ENCODE results near the gene EFNA4.

EFNA4 gene

DNA sequence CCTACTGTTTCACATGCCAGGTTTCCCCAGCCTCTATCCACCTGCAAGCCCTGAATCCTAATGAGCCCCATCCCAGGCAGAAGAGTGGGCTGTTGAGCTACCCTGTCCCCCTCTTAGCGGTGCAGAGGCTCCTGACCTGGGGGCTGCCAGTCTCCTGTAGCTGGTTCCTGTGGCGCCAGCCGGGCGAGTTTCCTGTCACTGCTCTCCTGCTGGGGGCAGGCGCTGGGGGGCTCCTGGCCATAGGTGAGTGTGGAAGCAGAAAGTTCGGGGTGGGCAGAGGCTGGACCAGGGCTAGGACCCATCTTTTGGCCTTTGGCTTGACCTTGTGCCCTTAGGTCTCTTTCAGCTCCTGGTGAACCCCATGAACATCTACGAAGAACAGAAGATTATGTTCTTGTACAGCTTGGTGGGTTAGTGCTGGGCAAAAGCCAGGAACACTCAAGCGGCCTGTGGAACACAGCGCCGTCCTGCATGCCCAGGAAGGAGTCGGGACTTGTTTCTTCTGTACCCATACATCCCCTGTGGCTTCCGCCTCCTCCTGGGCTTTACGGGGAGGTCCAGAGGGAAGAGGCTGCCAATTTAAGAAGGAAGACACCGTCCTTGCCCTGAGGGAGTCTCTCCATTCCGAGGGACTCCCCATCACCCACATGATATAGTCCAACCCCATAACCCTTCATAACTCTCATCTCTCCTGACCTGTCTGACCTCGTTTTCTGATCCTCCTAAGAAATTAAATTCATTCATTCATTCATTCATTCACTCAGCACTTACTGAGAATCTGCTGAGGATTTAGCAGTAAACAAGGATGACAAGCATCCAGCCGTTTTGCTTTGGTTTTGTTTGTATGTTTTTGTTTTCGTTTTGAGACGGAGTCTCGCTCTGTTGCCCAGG is 29.0 kb upstream of the EFNA4 start:
- no peak for DNase-seq

DNA sequence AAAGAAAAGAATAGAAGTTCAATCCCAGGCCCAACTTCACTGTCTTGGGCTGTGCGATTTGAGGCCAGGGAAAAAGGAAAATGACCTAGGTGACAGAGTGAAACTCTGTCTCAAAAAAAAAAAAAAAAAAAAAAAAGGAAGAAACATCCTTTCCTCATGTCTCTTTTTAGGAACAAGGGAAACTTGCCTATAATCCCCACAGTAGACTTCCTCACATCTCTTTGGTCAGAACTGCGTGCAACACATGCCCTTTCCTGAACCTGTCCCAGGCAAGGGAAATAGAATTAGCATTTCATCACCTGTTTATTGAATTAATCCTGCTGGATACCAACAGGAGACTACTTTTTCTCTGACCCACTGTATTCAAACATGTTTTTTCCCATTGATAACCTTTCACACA is 27.6 kb upstream of the EFNA4 start:
- DNase-seq: no peak

DNA sequence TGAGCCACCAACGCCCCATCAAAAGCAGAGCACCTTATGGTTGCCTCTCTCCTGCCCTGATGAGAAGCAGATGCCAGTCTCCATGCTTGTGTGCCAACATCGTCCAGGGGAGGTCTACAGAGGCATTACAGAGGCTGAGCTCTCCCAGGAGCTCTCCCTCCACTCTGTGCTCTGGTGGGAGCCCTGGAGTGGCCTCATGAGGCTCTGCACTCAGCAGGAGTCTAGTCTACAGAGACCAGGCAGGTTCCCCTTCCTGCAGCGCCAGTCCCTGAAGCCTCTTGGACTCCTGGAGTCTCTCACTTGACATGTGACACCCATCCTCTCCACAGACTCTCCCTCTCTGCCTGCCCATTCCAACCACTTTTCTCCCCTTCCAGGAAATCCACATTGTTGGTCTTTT is 26.5 kb upstream of the EFNA4 start:
- DNase-seq: no peak

DNA sequence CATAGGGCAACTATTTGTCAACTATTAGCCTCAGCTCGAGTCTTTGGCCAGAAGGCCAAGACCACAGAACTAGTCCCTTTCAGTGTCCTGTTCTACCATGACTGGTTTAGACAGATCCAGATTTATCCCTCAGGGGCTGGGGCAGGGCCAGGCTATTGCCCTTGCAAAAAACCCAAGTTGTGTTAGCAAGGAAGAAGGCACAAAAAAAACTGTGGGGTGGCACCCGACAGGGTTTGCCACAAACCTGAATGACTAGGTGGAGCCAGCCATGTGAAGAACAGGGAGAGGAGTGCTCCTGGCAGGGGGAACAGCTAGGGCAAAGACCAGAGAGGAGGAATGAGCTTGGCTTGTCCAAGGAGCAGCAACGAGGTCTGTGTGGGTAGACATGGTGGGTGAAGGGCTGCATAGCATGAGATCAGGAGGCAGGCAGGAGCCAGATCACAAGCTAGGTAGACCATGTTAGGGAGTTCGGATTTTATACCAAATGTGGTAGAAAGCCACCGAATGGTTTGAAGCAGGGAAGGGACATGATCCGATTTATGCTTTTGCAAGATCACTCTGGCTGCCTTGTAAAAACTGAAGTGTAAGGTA is 25.6 kb upstream of the EFNA4 start:
- no peak for DNase-seq

DNA sequence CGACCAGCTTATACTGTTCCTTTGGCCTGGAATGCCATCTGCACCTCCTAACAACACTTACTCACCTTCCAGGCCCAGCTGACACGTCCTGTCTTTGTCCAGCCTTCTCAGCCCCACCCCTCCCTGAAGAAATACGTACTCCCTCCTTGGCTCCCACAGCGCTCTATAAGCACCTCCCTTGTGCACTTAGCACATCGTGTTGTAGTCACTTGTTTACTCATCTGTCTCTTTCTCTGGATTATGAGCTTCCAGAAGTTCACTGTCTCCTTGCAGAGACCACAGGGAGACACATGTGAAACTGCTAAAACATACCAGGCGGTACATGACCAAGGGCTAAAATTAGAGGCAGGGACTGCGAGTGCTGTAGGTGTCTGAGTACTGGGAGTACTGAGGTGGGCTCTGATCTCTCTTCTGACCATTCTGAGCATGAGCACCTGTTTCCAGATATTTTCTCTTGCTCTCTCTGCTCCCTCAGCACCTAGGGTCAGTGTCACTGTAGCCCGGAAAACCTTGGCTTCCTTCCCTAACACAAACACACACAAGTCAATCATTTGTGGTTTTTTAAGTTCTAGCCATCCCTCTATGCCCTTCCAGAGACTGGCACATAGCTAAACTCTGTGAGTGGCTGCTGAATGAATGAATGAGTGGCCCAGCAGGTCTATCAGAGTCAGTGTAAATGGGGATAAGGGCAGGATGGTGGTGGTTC is 24.8 kb upstream of the EFNA4 start:
- no peak for DNase-seq

DNA sequence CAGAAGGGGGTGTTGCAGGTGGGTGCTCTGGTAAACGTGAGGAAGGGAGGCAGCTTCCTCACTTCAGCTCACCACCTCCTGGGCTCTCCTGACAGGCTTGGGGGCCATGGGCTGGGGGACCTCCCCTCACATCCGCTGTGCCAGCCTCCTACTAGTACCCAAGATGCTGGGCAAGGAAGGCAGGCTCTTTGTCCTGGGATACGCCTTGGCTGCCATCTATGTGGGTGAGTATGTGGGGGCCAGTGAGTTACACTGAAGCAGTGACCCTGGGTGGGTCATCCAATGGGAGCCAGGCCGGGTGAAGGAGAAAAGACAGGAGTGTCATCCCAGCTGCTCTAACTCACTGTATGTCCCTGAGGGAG is 24.3 kb upstream of the EFNA4 start:
- no peak for DNase-seq

DNA sequence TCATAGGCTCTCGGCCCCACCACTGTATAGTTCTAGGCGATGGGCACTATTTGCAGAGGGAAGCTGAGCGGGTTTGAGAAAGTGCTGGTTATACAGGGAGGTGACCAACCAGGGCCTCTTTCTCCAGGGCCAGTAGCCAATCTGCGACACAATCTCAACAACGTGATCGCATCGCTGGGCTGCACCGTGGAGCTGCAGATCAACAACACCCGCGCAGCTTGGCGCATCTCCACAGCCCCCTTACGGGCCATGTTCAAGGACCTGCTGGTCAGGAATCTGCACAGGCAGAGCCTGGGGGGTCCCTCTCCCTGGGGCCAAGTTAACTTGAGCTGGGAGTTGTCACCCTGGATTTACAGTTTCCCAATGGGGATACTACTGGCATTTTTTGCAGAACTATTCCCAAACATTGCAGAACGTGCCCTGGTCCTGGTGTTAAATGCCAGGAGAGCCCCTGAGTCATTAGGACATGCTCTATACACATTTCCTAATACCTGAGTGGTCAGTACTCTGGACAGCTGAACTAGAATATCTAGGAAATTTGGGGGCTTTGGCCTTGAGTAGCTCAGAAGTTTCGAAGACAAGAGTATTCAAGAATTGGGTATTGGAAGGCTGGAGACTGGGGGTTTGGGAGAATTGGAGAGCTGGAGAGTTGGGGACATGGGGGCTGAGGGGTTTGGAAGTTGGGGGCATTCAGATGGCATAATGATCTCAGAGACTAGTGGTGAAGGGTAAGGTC is 23.0 kb upstream of the EFNA4 start:
- DNase-seq: no peak

DNA sequence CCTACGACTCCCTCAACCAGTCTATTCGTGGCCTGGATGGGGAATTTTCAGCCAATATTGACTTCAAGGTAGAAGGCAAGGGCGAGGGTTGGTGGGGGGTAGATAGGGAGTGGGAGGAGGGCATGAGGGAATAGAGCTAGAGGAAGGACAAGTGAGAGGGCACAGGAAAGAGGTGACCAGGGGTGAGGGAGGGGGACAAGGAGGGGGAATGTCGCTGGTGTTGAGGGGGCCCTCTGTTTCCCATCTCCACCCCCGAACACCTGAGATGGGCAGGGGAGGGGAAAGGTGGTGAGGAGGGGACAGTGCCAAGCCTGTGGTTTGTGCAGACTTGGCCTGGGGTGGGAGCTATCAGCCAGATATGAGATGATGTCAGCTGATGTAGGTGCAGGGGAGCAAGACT is 20.8 kb upstream of the EFNA4 start:
- DNase-seq: no peak

DNA sequence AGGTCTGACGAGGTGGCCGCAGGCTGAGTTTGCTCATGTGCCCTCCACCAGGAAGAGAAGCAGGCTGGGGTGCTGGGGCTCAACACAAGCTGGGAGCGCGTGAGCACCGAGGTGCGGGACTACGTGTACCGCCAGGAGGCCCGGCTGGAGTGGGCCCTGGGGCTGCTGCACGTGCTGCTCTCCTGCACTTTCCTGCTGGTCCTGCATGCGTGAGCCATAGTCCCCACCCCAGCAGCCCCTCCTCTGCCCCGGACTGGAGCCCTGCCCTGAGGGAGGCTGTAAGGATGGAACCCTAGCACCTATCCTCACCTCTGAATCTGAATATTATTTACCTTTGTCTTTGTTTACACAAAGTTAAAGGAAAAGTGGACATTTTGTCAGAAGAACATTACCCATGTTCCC is 20.2 kb upstream of the EFNA4 start:
- no peak for DNase-seq

DNA sequence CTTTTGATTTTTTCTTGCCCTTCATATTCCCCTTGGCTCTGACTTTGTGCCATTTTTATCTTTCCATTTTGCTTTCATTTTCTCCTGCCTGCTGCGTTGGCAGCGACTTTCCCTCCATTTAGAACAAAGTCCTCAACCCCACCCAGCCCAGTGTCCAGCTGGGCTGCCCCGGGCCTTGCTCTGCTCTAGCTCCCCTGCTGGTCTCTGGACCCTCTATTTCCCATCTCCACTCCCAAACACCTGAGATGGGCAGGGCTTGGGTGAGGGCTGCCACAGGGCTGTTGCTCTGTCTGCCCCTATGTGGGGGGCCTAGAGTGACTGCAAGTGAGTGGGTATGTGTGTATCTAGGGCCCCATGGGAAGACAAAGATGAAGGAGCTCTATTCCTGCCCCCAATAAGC is 19.7 kb upstream of the EFNA4 start:
- DNase-seq: no peak

DNA sequence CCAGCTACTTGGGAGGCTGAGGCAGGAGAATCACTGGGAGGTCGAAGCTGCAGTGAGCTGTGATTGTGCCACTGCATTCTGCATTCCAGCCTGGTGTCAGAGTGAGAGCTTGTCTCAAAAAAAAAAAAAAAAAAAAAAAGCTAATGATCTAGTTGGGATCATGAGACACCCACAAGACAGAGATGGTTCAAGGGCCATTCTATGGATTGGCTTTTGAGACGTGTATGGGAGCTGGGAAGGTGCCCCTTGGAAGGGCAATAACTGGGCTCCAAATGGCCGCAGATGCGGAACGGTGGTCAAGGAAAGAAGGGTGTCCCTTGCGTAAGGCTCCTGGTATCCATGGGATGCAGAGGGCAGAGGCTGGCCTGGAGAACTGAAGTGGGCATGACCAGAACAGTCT is 19.2 kb upstream of the EFNA4 start:
- no peak for DNase-seq

DNA sequence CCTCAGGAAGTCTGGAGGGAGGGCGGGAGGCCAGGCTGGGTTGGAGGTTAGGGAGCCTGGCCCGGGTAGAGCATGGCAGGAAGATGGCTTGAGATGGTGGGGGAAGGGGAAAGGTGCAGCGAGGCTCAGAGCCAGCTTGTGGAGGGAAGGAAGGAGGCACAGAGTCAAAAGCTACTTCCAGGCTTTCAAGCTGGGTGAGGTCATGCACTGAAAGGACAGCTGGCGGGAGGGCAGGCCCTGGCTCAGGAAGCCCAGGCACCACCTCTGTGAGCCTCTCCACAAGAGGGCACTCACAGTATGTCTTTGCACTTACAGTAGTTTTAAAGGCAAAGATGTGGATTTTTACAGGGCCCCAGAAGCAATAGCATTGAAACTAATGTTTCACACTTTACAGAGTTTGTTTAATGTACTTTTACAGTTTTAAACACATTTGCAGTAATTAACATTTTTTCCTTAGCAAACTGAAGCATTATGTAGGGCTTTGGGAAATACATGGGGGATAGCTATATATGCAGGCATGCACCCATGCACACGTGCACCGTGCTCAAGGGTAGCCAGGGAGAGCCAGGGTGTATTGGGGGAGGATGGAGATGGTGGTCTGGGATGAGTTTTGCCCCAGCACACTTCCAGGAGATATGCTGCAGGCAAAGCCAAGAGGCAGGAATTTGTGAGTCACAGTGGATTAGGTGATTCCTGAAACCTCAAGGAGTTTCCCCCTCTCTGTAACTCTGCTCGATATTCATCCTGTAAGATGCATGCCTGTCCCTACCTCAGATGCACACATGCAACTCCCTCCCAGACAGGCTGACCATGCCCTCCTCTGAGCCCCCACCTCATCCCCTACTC is 18.5 kb upstream of the EFNA4 start:
- DNase-seq: peak; percentile 82

DNA sequence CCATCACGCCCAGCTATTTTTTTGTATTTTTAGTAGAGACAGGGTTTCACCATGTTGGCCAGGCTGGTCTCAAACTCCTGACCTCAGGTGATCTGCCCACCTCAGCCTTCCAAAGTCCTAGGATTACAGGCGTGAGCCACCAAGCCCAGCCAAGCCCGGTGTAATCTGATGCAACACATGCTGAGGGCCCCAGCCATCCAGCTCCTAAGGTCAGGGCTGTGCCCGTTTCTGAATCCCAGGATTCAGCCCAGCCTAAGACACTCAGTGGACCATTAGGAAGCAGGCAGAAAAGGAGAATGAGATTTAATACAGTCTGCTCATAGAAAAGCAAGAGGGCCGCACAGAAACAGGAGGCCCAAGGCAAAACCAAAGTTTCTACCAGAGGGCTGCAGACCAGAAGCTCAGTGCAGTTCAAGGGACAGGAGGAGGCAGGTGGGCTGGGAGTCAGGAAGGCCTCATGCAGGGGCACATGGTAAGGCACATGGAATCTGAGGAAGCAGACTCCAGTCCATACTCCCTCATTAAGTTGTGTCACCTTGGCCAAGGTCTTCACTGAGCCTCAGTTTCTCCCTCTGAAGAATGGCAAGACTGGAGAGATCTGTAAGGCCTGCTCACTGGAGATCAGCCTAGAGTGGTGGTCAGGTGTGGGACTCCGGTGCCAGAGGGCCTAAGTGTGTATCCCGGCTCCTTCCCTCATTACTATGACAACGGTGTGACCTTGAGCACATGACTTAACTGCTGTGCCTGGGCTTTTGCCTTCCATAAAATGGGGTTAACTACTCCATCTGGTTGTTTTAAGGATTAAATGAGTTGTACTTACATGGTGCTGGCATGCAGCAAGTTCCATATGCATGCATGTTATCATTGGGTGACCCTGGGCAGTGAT is 14.8 kb upstream of the EFNA4 start:
- no peak for DNase-seq

DNA sequence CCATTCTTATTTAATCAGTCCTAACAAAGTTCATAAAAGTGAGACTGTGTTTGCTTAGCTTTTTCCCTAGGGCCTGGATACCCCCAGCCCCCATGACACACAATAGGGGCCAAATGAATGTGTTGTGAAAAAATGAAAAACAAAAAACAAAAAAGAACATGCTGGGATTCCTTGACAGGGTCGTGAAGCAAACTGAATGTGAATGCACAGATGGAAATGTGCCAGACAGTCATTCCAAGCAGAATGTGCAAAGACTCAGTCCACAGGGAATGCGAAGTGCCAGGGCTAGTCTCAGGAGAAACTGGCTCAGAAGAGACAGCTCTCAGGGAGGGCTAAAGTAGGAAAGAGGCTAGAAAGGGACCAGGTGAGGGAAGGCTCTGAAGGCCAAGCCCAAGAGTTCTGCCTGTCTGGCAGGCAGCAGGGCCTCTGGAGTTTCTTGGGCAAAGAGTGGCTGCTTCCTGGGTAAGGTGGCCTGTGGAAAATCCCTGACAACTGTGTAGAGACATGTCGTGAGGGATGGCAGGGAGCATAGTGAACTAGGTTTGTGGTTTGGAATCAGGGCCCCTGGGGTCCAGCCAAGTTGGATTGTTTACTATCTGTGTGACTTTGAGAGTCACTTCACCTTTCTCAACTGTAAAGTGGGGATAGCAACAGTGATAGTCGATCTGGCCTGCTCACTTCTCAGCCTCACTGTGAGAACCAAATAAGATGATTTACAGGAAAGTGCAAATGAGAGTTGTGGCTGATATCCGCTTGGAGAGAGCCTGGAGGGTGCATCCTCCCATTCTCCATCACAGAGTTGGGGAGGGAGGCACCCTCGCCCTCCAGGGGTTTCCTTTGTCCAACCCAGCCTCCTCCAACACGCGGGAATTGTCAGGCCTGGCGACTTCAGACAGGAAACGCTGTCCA is 13.6 kb upstream of the EFNA4 start:
- no peak for DNase-seq

DNA sequence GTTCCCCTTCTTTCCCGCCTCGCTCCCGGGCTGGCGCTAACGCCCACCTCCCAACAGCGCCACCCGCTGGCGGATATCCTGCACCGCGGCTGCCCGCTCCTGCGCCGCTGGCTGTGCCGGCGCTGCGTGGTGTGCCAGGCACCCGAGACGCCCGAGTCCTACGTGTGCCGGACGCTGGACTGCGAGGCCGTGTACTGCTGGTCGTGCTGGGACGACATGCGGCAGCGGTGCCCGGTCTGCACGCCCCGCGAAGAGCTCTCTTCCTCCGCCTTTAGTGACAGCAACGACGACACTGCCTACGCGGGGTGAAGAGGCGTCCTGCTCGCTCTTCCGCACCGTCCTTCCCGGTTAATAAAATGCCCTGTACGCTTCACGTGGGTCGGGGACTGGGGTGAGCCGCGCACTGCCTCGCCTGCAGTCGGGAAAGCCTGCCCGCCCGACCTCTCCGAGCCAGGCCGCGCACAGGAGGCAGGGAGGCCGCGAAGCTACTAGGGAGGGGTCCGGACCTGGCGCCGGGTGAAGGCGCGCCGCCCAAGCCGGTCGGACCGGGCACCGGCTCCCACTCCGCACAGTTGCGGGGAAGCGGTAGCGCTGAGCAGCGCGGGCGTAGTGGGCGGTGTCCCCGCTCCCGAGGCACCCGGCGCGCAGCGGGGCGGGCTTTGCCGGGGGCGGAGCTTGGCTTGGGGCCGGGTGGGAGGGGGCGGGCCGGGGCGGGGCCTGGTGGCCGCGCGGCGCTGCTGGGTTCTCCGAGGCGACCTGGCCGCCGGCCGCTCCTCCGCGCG is 12.8 kb upstream of the EFNA4 start, which contains the start of gene ADAM15:
Gene ADAM15, plus strand, starts transcription at position 757 of the 782 bp plus-strand sequence. CDS start 71 bp downstream, outside the sequence.
- peak; percentile 90 for DNase-seq

DNA sequence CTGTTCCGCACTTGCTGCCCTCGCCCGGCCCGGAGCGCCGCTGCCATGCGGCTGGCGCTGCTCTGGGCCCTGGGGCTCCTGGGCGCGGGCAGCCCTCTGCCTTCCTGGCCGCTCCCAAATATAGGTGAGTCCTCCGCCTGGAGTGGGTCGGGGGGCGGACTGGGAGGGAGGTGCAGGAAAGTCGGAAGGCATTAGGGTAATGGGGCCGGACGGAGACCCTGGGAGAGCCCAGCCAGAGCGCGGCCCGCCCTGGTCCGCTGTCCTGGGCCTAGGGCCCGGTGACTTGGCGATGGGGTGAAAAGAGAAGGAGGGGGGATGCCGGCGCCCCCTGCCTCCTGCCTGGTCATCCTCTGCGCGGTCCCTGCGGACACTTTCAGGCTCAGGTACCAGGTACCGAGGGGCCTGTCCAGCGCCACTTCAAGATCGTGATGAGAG is 12.2 kb upstream of the EFNA4 start:
- no peak for DNase-seq

DNA sequence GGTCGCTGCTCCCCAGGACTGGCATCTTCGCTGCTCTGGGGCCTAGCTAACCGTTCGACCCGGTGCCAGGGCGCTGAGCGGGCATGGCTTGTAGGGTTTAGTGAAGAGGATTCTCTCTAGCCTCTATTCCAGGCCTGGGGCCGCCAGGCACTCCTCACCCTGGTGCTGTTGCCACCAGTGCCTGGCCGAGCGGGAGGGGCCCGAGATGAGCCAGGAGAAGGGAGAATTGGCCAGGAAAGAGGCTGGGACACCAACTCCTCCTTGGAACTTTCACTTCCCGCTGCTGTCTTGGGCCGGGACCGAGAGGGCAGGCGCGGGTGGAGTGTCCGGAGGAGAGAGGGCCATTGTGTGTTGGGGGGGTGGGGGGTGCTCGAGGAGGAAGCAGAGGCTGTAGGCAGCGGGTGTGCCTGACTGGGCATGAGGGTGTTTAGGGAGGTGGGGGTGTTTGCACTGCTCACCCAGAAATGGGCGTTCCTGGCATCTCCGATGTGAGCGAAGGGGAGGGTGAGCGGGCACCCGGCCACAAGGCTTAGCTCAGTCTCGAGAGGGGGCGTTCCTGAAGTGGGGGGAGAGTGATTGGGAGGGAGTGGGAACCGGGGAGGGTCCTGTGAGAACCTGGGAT is 11.7 kb upstream of the EFNA4 start:
- DNase-seq: peak; percentile 68

Measured in femur (tissue), 1 donor.